Epithelial cell of esophagus (primary cell): Measurements from ENCODE around the gene CACNA2D4.

ENCODE experiments used
- DNase-seq: peaks from one replicate; pipeline ENCODE4 v3.0.0; 2010; ENCODE audit warnings: low read depth
- H3K4me3 ChIP-seq: 2 replicates; pipeline ENCODE4 v1.5.1; 2011; ENCODE audit warnings: mild to moderate bottlenecking, low read length, control low read depth
- TF ChIP-seq, protein P1 (sequence below): IDR thresholded peaks from 2 replicates; pipeline ENCODE4 v1.5.1; 2011; ENCODE audit warnings: low read depth, mild to moderate bottlenecking, low read length, control low read depth, inconsistent platforms; ENCODE audit not compliant: insufficient read depth; ENCODE audit errors: missing control alignments

CACNA2D4 gene

GRCh38 chr12:1838205-1838993 is 80.1 kb downstream of the CACNA2D4 start:
- TF ChIP-seq, protein P1, sequence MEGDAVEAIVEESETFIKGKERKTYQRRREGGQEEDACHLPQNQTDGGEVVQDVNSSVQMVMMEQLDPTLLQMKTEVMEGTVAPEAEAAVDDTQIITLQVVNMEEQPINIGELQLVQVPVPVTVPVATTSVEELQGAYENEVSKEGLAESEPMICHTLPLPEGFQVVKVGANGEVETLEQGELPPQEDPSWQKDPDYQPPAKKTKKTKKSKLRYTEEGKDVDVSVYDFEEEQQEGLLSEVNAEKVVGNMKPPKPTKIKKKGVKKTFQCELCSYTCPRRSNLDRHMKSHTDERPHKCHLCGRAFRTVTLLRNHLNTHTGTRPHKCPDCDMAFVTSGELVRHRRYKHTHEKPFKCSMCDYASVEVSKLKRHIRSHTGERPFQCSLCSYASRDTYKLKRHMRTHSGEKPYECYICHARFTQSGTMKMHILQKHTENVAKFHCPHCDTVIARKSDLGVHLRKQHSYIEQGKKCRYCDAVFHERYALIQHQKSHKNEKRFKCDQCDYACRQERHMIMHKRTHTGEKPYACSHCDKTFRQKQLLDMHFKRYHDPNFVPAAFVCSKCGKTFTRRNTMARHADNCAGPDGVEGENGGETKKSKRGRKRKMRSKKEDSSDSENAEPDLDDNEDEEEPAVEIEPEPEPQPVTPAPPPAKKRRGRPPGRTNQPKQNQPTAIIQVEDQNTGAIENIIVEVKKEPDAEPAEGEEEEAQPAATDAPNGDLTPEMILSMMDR, result no peak

DNA sequence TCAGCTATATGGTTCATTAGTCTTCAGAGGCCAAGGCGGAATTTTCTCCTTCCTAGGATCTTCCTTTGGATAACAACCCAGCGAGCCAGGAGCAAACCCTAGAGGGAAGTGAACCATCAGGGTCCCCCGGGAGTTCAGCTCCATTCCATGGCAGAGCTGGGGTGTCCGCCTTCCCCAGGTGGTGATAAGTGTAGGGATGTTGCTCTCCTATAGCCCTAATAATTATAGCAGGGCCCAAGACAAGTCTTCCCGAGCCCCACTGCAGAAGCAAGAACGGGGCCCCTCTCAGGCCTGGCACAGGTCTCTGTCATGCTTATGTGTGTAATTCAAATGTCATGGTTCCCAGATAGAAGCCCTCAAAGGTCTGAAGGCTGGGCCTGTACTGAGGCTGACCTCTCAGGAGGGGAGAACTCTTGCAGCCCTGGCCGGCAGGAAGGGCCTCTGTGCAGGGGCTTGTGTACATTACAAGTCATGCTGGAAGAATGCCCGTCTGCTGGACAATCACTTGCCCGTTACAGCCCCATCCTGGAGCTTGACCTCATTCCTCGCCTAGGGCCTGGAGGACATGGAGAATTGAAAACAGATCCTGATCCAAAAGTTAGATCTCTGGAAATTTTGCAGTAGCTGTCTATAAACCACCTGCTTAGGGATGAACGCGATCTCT is 80.8 kb downstream of the CACNA2D4 start:
- H3K4me3 ChIP-seq, result no peak overlapping the region
- DNase-seq, result no peak
- TF ChIP-seq, protein P1, result no peak

More at GRCh38 chr12:1838205-1838993, 80.1 kb downstream of the CACNA2D4 start:
- no peak for DNase-seq
- no peak overlapping the region for H3K4me3 ChIP-seq

GRCh38 chr12:1836854-1837421 is 81.5 kb downstream of the CACNA2D4 start:
- DNase-seq, result no peak
- TF ChIP-seq, protein P1, result no peak
- H3K4me3 ChIP-seq, result no peak overlapping the region

GRCh38 chr12:1836241-1836803 is 82.1 kb downstream of the CACNA2D4 start:
- TF ChIP-seq, protein P1, result no peak
- H3K4me3 ChIP-seq, result no peak overlapping the region
- no peak for DNase-seq

- DNase-seq, result no peak
- TF ChIP-seq, protein P1, result no peak
- no peak overlapping the region for H3K4me3 ChIP-seq
These were observed 83.0 kb downstream of the CACNA2D4 start for GRCh38 chr12:1835211-1836131.
